ENCODE measurements around the gene PLCH1.

PLCH1 gene

DNA sequence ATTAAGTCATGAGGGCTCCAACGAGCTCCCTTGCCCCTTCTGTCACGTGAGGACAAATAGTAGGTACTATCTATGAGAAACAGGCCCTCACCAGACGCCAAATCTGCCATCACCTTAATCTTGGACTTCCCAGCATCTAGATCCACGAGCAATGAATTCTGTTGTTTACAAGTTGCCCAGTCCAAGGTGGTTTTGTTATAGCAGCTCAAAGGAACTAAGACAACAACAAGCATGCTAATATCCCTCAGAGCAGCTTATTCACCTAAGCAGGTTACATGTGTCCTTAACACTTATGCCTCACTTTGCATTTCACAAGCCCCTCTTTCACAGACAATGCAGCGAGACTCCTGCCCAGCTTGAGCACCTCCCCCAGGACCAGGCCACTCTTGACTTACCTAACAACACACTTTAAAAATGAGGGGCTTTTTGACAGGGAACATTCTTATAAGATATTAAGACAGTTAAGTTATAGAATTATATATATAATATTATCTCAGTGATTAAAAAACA lies 219.5 kb downstream of the PLCH1 start:
- no peak for FAIRE-seq

- no peak for FAIRE-seq
Observed at GRCh38 chr3:155520463-155520862, 224.4 kb downstream of the PLCH1 start.

GRCh38 chr3:155519078-155519477 lies 225.8 kb downstream of the PLCH1 start:
- FAIRE-seq, result no peak

DNA sequence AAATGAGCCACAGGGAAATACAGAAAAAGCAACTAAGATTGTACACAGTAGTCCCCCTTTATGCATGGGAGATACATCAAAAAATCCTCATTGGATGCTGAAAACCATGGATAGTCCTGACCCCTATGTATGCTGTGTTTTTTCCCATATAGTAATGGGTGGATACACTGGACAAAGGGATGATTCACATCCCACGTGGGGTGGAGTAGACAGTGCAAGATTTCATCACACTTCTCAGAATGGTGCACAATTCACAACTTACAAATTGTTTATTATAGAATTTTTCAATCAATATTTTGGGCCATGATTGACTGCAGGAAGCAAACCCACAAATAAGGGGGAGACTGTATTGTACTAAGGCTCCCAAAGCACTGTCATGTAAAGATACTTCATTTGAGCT lies 227.0 kb downstream of the PLCH1 start:
- FAIRE-seq, result no peak

GRCh38 chr3:155516439-155516838 lies 228.4 kb downstream of the PLCH1 start:
- FAIRE-seq, result no peak

DNA sequence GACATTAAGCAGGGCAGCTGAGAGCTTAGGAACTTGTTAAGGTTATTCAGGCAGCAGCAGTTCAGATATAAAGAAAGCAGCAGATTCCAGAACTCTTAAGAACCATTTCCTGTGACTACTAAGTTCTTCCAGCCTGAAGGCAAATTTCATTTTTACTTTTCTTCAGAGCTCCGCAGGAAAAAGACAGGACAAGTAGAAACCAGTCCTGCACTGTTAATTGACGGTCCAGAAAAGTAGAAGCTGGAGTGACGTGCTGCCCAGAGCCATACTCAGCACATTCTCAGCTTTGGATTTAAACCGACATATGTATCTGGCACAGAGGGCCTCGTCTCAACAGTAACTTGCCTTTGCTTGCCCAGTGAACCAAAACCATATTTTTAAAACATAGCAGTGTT lies 232.0 kb downstream of the PLCH1 start:
- no peak for FAIRE-seq

DNA sequence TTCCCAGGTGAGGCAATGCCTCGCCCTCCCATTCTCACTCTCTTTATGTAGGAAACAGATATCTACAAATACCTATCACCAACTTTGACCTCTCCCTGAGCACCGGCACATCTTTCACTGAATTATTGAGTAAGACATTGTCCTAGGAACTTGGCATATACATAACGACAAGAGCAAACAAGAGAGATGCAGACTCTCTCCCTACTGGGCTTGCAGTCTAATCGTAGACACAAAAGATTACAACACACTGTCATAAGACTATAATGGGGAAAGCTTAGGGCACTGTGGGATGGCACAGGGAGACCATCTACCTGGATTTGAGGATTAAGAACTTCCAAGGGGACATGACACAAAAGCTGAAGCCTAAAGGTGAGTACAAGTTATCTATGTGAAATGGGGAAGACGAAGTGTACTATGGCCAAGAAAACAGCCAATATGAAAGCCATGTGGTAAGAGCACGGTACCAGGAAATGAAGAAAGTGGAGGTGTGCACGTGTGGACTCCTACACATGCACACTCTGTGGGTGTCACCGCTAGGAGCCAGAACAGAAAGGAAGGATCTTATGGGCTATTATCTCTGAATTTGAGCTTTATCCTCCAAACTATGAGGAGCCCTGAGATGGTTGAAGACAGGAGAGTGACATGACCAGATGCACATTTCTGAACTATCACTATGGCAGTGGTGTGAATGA lies 232.6 kb downstream of the PLCH1 start:
- FAIRE-seq, result no peak

GRCh38 chr3:155504682-155505081 lies 240.2 kb downstream of the PLCH1 start:
- FAIRE-seq, result no peak

DNA sequence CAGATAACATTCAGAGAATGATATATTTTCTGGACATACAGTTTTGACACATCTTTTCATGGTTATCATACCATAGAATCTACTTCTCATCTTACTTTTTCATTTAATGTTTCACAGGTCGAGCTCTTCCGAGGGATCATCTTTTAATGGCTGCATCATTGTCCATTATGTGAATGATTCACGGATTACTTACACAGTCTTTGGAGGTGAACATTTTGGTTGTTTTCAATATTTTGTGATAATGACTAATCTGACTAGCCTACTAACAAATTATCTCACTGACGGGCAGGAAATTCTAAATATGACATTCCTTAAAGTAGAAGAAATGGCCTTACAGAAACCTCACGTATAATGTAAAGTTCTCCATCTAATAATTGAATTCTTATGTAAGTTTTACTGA lies 242.2 kb downstream of the PLCH1 start:
- FAIRE-seq, result no peak

- FAIRE-seq, result no peak
Observed at GRCh38 chr3:155500194-155500818, 244.6 kb downstream of the PLCH1 start.

GRCh38 chr3:155497930-155498647 lies 246.8 kb downstream of the PLCH1 start:
- no peak for FAIRE-seq

GRCh38 chr3:155496206-155496605 lies 248.7 kb downstream of the PLCH1 start:
- no peak for FAIRE-seq

- FAIRE-seq, result no peak
Observed at GRCh38 chr3:155495387-155495786, 249.5 kb downstream of the PLCH1 start.

- no peak for FAIRE-seq
Observed at GRCh38 chr3:155494332-155494731, 250.5 kb downstream of the PLCH1 start.

DNA sequence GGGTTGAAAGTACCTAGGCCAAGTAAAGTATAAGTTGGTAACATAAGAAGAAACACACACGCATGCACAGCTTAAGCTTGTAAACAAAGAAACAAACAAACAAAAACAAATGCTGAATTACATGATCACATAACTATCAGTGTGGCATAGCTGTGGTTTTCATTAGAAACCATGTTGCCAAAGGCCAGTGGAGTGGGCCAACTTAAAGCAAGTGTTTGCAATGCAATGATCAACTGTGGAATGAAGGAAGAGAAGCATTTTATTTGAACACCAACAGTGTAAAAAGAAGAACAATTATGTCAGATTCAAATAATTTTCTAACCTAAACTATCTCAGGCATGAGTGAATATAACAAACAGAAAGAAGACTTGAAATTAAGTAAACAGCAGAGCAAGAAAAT lies 252.0 kb downstream of the PLCH1 start:
- FAIRE-seq, result no peak

DNA sequence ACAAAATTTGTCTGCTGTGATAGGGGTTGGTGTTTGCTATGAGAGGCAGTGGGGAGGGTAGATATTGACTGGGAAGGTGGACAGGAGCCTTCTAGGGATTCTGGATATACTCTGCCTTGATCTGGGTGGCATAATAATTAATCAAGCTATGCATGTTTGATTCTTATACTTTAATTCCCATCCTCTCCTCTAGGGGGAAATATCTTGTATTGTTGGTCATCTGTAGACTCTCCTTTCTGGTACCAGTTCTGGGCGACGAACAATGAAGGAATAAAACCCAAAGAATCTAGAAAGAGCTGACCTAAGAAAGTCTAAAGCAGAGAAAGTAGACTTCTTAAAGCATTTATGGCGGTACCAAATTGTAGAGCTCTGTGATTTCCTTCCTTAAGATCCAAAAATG lies 253.2 kb downstream of the PLCH1 start:
- FAIRE-seq, result no peak

GRCh38 chr3:155488671-155489070 lies 256.2 kb downstream of the PLCH1 start:
- no peak for FAIRE-seq

DNA sequence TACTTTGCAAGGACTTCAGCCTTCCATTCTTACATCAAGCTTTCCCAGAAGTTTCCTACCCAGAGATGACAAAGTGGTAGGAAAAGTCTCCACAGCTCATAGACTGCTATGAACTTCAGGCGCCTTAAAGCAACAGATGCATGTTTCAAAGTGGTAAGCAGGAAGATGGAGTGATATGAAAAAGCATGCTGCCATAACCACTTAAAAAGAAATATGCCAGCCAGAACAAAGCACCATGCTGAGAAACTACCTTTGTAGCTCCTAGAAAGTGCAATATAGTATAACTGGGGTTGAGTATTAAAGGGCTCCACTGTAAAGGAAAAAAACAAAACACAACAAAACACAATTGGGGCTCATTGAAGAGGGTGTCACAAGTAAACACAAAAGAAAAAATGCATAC lies 259.0 kb downstream of the PLCH1 start:
- no peak for FAIRE-seq

DNA sequence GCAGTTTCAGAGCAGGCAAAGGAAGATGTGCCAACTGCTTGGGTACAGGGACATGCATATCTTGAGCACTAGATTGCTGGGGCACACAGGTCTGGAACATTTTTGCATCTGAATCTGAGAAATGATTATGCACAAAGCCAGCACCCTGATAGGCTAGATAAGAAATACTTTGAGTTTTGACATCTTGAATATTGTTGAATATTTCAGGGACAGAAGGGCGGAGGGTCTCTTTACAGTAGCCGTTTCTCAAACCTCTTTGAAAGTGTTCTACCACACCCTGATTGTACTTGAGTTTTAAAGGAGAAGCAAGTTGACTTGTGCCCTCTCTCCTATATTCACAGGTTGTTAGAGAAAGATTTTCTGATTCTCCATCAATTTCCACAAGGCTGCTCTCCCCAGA lies 263.3 kb downstream of the PLCH1 start:
- no peak for FAIRE-seq

- no peak for FAIRE-seq
Observed at GRCh38 chr3:155481089-155481488, 263.8 kb downstream of the PLCH1 start.

DNA sequence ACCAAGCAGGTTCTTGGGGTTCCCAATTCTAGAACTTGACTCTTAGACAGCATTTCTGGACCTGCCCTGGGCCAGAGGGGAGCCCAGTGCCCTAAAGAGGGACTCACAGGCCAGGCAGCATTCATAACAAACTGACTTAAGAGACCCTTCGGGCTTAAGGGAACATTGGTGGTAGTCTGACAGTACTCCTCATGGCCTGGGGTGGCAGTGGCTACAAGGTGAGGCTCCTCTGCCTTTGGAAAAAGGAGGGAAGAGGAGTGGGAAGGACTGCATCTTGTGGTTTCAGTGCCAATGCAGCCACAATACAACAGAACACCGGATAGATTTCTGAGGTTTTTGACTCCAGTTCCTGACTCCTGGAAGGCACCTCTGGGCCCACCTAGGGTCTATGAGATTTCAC lies 279.2 kb downstream of the PLCH1 start:
- no peak for FAIRE-seq

- no peak for FAIRE-seq
Observed at GRCh38 chr3:155462672-155463071, 282.2 kb downstream of the PLCH1 start.

DNA sequence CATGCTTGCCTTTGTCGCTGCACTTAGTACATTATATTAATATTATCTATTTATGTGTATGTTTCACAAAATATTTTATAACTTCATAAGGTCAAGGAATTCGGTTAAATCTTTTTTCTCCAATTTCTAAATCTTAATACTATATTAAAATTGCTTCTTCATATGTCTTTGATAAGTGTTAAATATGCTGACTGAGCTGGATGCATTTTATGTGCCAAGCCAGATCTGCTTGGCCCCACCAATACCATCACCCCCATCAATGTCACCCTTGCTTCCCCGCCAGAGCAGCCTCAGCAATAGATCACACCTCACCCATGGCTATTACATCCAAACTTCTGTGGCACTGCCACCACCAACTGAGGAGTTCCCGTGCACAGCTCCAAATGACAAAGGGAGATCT lies 287.3 kb downstream of the PLCH1 start:
- no peak for FAIRE-seq

DNA sequence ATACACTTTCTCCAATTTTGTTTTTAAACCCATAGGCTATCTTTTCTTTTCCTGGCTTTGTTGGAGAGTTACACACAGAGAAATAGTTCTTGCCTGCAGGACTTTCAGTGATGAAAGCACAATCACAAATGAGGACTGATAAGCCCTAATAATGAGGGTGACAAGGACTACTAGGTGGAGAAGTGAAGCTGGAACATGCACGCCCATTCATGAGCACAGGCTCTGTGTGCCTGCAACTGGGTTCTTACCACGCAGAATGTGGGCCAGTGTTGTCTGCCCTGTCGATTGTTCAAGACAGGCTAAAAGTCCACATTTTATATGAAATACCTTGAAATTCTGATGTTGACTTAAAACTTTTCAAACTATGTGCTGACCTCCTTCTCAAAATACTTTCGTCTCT lies 289.1 kb downstream of the PLCH1 start:
- FAIRE-seq, result no peak
